ENCODE data around the gene LRP3. TPM values are rescaled to one million over a fixed set of nuclear protein-coding genes. Genes with fewer than 3 reads are reported as not detected.

The LRP3 gene
- total and polyA plus RNA-seq, 2 of the 13 experiments (the other 11 are each of a cell fraction or from before 2014, with no cell fraction given) = 17.6 to 51.6 TPM

DNA sequence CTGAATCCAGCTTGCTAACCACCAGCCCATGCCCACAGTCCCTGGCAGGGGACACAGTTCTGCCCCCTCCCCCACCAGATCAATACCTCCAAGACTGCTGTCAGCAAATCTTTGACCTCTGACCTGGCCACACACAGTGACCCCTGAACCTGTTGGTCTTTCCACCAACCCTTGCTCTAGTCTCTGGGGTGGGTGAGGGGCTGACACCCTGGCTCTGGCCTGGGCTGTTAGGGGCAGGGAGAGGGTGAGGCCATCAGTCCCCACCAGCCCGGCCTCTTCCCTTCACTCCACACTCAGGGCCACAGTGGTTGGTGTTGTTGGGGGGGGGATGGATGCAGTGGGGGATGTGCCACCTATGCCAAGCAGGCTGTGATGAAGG, 53.3 kb downstream of the LRP3 start (continued):
- no peak for TF ChIP-seq GFI1 (CRISPR knock-in tag; IDR thresholded peaks at IDR 0.05; ENCODE audit: borderline replicate concordance)
- TF ChIP-seq, protein P1, sequence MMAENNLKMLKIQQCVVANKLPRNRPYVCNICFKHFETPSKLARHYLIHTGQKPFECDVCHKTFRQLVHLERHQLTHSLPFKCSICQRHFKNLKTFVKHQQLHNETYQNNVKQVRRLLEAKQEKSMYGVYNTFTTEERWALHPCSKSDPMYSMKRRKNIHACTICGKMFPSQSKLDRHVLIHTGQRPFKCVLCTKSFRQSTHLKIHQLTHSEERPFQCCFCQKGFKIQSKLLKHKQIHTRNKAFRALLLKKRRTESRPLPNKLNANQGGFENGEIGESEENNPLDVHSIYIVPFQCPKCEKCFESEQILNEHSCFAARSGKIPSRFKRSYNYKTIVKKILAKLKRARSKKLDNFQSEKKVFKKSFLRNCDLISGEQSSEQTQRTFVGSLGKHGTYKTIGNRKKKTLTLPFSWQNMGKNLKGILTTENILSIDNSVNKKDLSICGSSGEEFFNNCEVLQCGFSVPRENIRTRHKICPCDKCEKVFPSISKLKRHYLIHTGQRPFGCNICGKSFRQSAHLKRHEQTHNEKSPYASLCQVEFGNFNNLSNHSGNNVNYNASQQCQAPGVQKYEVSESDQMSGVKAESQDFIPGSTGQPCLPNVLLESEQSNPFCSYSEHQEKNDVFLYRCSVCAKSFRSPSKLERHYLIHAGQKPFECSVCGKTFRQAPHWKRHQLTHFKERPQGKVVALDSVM (CRISPR knock-in tag; IDR thresholded peaks at IDR 0.05) = no peak
- TF ChIP-seq ZNF510 (CRISPR knock-in tag; IDR thresholded peaks at IDR 0.05; ENCODE audit: low read depth) = no peak
- no peak for TF ChIP-seq ZNF549 (CRISPR knock-in tag; IDR thresholded peaks at IDR 0.05)
- TF ChIP-seq AGO1 (IDR thresholded peaks at IDR 0.05; ENCODE audit: low read depth, low read length, poor library complexity, severe bottlenecking) = no peak
- no peak for TF ChIP-seq ZIK1 (CRISPR knock-in tag; IDR thresholded peaks at IDR 0.05; ENCODE audit: borderline replicate concordance, low read depth)
- no peak for TF ChIP-seq ZNF629 (CRISPR knock-in tag; conservative IDR thresholded peaks at IDR 0.05)
- TF ChIP-seq ZNF136 (CRISPR knock-in tag; IDR thresholded peaks at IDR 0.05; ENCODE audit: low read depth) = no peak
- no peak for TF ChIP-seq MYNN (CRISPR knock-in tag; IDR thresholded peaks at IDR 0.05; ENCODE audit: low read depth)
- TF ChIP-seq, protein P2, sequence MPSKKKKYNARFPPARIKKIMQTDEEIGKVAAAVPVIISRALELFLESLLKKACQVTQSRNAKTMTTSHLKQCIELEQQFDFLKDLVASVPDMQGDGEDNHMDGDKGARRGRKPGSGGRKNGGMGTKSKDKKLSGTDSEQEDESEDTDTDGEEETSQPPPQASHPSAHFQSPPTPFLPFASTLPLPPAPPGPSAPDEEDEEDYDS (CRISPR knock-in tag; IDR thresholded peaks at IDR 0.05) = no peak
- TF ChIP-seq, protein P3, sequence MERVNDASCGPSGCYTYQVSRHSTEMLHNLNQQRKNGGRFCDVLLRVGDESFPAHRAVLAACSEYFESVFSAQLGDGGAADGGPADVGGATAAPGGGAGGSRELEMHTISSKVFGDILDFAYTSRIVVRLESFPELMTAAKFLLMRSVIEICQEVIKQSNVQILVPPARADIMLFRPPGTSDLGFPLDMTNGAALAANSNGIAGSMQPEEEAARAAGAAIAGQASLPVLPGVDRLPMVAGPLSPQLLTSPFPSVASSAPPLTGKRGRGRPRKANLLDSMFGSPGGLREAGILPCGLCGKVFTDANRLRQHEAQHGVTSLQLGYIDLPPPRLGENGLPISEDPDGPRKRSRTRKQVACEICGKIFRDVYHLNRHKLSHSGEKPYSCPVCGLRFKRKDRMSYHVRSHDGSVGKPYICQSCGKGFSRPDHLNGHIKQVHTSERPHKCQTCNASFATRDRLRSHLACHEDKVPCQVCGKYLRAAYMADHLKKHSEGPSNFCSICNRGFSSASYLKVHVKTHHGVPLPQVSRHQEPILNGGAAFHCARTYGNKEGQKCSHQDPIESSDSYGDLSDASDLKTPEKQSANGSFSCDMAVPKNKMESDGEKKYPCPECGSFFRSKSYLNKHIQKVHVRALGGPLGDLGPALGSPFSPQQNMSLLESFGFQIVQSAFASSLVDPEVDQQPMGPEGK (CRISPR knock-in tag; IDR thresholded peaks at IDR 0.05) = peak; percentile 10; the same call in 1 of the 2 replicates
- no peak for TF ChIP-seq TCF7L2 (IDR thresholded peaks at IDR 0.05; ENCODE audit: low read depth, low read length)
- TF ChIP-seq ZNF543 (CRISPR knock-in tag; IDR thresholded peaks at IDR 0.05) = no peak
- no peak for TF ChIP-seq GZF1 (CRISPR knock-in tag; IDR thresholded peaks at IDR 0.05)
- TF ChIP-seq ATRX (CRISPR knock-in tag; IDR thresholded peaks at IDR 0.05; ENCODE audit: borderline replicate concordance) = no peak
- TF ChIP-seq ELF3 (CRISPR knock-in tag; IDR thresholded peaks at IDR 0.05) = no peak
- no peak for TF ChIP-seq ZNF891 (CRISPR knock-in tag; IDR thresholded peaks at IDR 0.05)
- TF ChIP-seq KAT7 (CRISPR knock-in tag; IDR thresholded peaks at IDR 0.05; ENCODE audit: borderline replicate concordance) = no peak
- TF ChIP-seq PAF1 (CRISPR knock-in tag; IDR thresholded peaks at IDR 0.05) = no peak
- TF ChIP-seq NCOR1 (IDR thresholded peaks at IDR 0.05; ENCODE audit: borderline replicate concordance, low read length) = peak; percentile 61; the same call in 1 of the 2 replicates
- TF ChIP-seq KAT2B (IDR thresholded peaks at IDR 0.05; ENCODE audit: borderline replicate concordance, low read depth, low read length) = no peak
- no peak for TF ChIP-seq SALL2 (CRISPR knock-in tag; IDR thresholded peaks at IDR 0.05)
- TF ChIP-seq, protein P4, sequence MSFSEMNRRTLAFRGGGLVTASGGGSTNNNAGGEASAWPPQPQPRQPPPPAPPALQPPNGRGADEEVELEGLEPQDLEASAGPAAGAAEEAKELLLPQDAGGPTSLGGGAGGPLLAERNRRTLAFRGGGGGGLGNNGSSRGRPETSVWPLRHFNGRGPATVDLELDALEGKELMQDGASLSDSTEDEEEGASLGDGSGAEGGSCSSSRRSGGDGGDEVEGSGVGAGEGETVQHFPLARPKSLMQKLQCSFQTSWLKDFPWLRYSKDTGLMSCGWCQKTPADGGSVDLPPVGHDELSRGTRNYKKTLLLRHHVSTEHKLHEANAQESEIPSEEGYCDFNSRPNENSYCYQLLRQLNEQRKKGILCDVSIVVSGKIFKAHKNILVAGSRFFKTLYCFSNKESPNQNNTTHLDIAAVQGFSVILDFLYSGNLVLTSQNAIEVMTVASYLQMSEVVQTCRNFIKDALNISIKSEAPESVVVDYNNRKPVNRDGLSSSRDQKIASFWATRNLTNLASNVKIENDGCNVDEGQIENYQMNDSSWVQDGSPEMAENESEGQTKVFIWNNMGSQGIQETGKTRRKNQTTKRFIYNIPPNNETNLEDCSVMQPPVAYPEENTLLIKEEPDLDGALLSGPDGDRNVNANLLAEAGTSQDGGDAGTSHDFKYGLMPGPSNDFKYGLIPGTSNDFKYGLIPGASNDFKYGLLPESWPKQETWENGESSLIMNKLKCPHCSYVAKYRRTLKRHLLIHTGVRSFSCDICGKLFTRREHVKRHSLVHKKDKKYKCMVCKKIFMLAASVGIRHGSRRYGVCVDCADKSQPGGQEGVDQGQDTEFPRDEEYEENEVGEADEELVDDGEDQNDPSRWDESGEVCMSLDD (CRISPR knock-in tag; IDR thresholded peaks at IDR 0.05; ENCODE audit: borderline replicate concordance) = no peak
- TF ChIP-seq, protein P5, sequence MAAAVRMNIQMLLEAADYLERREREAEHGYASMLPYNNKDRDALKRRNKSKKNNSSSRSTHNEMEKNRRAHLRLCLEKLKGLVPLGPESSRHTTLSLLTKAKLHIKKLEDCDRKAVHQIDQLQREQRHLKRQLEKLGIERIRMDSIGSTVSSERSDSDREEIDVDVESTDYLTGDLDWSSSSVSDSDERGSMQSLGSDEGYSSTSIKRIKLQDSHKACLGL (CRISPR knock-in tag; IDR thresholded peaks at IDR 0.05) = no peak
- no peak for TF ChIP-seq ZNF263 (CRISPR knock-in tag; IDR thresholded peaks at IDR 0.05)
